HCT116 (cell line): ENCODE measurements around the gene SRSF5. TPM values are rescaled to one million over a fixed set of nuclear protein-coding genes. Genes with fewer than 3 reads are reported as not detected.

Experiments
- ATF3 ChIP-seq: IDR thresholded peaks from 2 replicates; pipeline ENCODE4 v1.6.1; 2012
- CEBPB ChIP-seq: IDR thresholded peaks from 2 replicates; pipeline ENCODE4 v1.6.1; 2012; ENCODE audit warnings: low read depth
- CTCF ChIP-seq, 3 experiments: fragments of 200-600 bp in 1 of 3; sonication (generic) in 1 of 3; IDR thresholded peaks in 2 of 3; conservative IDR thresholded peaks in 1 of 3; 2 replicates each; pipeline ENCODE4 v1.5.1; 2012 to 2017; ENCODE audit warnings: low read depth in 2 of 3, low read length in 2 of 3, antibody characterized with exemption in 1 of 3, borderline replicate concordance in 1 of 3, control low read depth in 1 of 3, mild to moderate bottlenecking in 1 of 3, mixed read lengths in 1 of 3, mixed run types in 1 of 3, moderate library complexity in 1 of 3; ENCODE audit not compliant: insufficient read depth in 1 of 3
- EGR1 ChIP-seq: IDR thresholded peaks from 2 replicates; pipeline ENCODE4 v1.6.1; 2012; ENCODE audit warnings: low read depth
- EZH2phosphoT487 ChIP-seq: fragments of 200-600 bp; IDR thresholded peaks from 2 replicates; pipeline ENCODE4 v1.6.1; 2018; ENCODE audit warnings: antibody characterized with exemption, borderline replicate concordance
- MAX ChIP-seq: IDR thresholded peaks from 2 replicates; pipeline ENCODE4 v1.6.1; 2012
- POLR2A ChIP-seq: IDR thresholded peaks from 2 replicates; pipeline ENCODE4 v1.7.0; 2011; ENCODE audit warnings: borderline replicate concordance; ENCODE audit not compliant: insufficient read depth, insufficient read length; ENCODE audit errors: extremely low read depth
- RAD21 ChIP-seq: IDR thresholded peaks from 2 replicates; pipeline ENCODE4 v1.6.1; 2012; ENCODE audit warnings: low read depth, mild to moderate bottlenecking
- REST ChIP-seq: IDR thresholded peaks from 2 replicates; pipeline ENCODE4 v1.6.1; 2012; ENCODE audit warnings: low read depth
- total RNA-seq: library from RNA; stranded (reverse); gene quantifications from one replicate; pipeline ENCODE4 v1.2.1, GENCODE V29; 2021; ENCODE audit not compliant: unreplicated experiment

Gene SRSF5
- total RNA-seq, 1 experiment from 2014 or later = 258 TPM

GRCh38 chr14:69772082-69773017 is 5.4 kb downstream of the SRSF5 start (continued):
- no peak for TF ChIP-seq REST
- no peak for TF ChIP-seq EZH2phosphoT487
- TF ChIP-seq RAD21 = no peak
- no peak for TF ChIP-seq CTCF (IDR thresholded peaks at IDR 0.05 in 2 of 3, conservative IDR thresholded peaks at IDR 0.05 in 1 of 3; ENCODE audit: borderline replicate concordance in 1 of 3, insufficient read depth in 1 of 3, low read depth in 2 of 3, low read length in 2 of 3)
- no peak for TF ChIP-seq POLR2A
- no peak for TF ChIP-seq CEBPB
- TF ChIP-seq EGR1 = no peak
- TF ChIP-seq ATF3 = no peak
- TF ChIP-seq MAX = no peak
